Muscle layer of duodenum (tissue), 2 donors: ENCODE measurements around the gene LRP11.

Experiments
- H3K27ac ChIP-seq: one replicate; pipeline ENCODE4 v1.7.0; 2013; ENCODE audit warnings: mild to moderate bottlenecking, low read length
- H3K27me3 ChIP-seq: one replicate; pipeline ENCODE4 v1.7.0; 2013; ENCODE audit warnings: low read depth, mild to moderate bottlenecking, control low read depth, low read length
- H3K36me3 ChIP-seq, 2 donors: one replicate each; pipeline ENCODE4 v1.7.0; 2013; ENCODE audit warnings: low read length in 2 of 2, control low read depth in 1 of 2, mild to moderate bottlenecking in 1 of 2; ENCODE audit not compliant: insufficient read depth in 2 of 2, control insufficient read depth in 1 of 2
- H3K4me1 ChIP-seq, 2 donors: one replicate each; pipeline ENCODE4 v1.7.0; 2013; ENCODE audit warnings: low read length in 2 of 2, mild to moderate bottlenecking in 2 of 2, control low read depth in 1 of 2, moderate library complexity in 1 of 2; ENCODE audit not compliant: insufficient read depth in 2 of 2, control insufficient read depth in 1 of 2
- H3K4me3 ChIP-seq, 2 donors: one replicate each; pipeline ENCODE4 v1.7.0; 2013; ENCODE audit warnings: low read length in 2 of 2, low read depth in 1 of 2, mild to moderate bottlenecking in 1 of 2
- H3K9me3 ChIP-seq, 2 donors: one replicate each; pipeline ENCODE4 v1.7.0; 2013; ENCODE audit warnings: low read length in 2 of 2, control low read depth in 1 of 2, mild to moderate bottlenecking in 1 of 2; ENCODE audit not compliant: control insufficient read depth in 1 of 2
- donor health status: healthy.

The LRP11 gene

GRCh38 chr6:149905371-149905910 lies 41.3 kb upstream of the LRP11 start:
- Histone ChIP-seq H3K36me3 (no peaks in the 10 kb centered on the region), H3K9me3 (no peaks in the 10 kb centered on the region), H3K4me1 (no peaks in the 10 kb centered on the region), H3K4me3 (no peak overlapping the region), H3K27ac (no peak overlapping the region), H3K27me3 (no peaks in the 10 kb centered on the region)

- Histone ChIP-seq H3K4me3 (no peak overlapping the region), H3K4me1 (no peaks in the 10 kb centered on the region), H3K27me3 (no peaks in the 10 kb centered on the region), H3K27ac (no peak overlapping the region), H3K9me3 (no peaks in the 10 kb centered on the region), H3K36me3 (no peaks in the 10 kb centered on the region)
Observed at GRCh38 chr6:149904661-149905370, 40.7 kb upstream of the LRP11 start.

GRCh38 chr6:149903938-149904611 lies 39.9 kb upstream of the LRP11 start:
- no peak overlapping the region for H3K4me3 ChIP-seq

GRCh38 chr6:149901444-149902140 lies 37.4 kb upstream of the LRP11 start:
- Histone ChIP-seq H3K4me1 (peaks cover 7 to 11% of the 10 kb centered on the region in 2 donors), H3K9me3 (no peaks in the 10 kb centered on the region), H3K27ac (no peak overlapping the region), H3K36me3 (no peaks in the 10 kb centered on the region), H3K27me3 (no peaks in the 10 kb centered on the region), H3K4me3 (no peak overlapping the region)

More at GRCh38 chr6:149903938-149904611, 39.9 kb upstream of the LRP11 start:
- H3K36me3 ChIP-seq = no peaks in the 10 kb centered on the region
- no peaks in the 10 kb centered on the region for H3K9me3 ChIP-seq
- no peak overlapping the region for H3K27ac ChIP-seq
- no peaks in the 10 kb centered on the region for H3K27me3 ChIP-seq
- no peaks in the 10 kb centered on the region for H3K4me1 ChIP-seq

- H3K27me3 ChIP-seq = no peaks in the 10 kb centered on the region
- no peaks in the 10 kb centered on the region for H3K9me3 ChIP-seq
- no peak overlapping the region for H3K4me3 ChIP-seq
- no peaks in the 10 kb centered on the region for H3K36me3 ChIP-seq
- H3K4me1 ChIP-seq = peaks cover 14 to 19% of the 10 kb centered on the region in 2 donors
- no peak overlapping the region for H3K27ac ChIP-seq
Observed at GRCh38 chr6:149900620-149901443, 36.7 kb upstream of the LRP11 start.

- no peak overlapping the region for H3K4me3 ChIP-seq
- peaks cover 20 to 26% of the 10 kb centered on the region in 2 donors for H3K4me1 ChIP-seq
- H3K27ac ChIP-seq = no peak overlapping the region
- H3K9me3 ChIP-seq = no peaks in the 10 kb centered on the region
- H3K27me3 ChIP-seq = no peaks in the 10 kb centered on the region
- H3K36me3 ChIP-seq = no peaks in the 10 kb centered on the region
Observed at GRCh38 chr6:149899926-149900619, 35.9 kb upstream of the LRP11 start.

- H3K4me1 ChIP-seq = peaks cover 20 to 29% of the 10 kb centered on the region in 2 donors
- H3K9me3 ChIP-seq = no peaks in the 10 kb centered on the region
- H3K4me3 ChIP-seq = no peak overlapping the region
- no peak overlapping the region for H3K27ac ChIP-seq
- H3K36me3 ChIP-seq = no peaks in the 10 kb centered on the region
- no peaks in the 10 kb centered on the region for H3K27me3 ChIP-seq
Observed at GRCh38 chr6:149899486-149899885, 35.3 kb upstream of the LRP11 start.

GRCh38 chr6:149898966-149899365 lies 34.8 kb upstream of the LRP11 start:
- H3K4me1 ChIP-seq = peaks cover 20 to 29% of the 10 kb centered on the region in 2 donors
- H3K9me3 ChIP-seq = no peaks in the 10 kb centered on the region
- no peaks in the 10 kb centered on the region for H3K36me3 ChIP-seq
- no peaks in the 10 kb centered on the region for H3K27me3 ChIP-seq
- no peak overlapping the region for H3K27ac ChIP-seq
- H3K4me3 ChIP-seq = no peak overlapping the region

GRCh38 chr6:149897855-149898744 lies 33.9 kb upstream of the LRP11 start, which contains the start of gene RAET1E:
Gene RAET1E, minus strand, starts transcription at chr6:149898113. Its CDS starts 7,212 bp downstream, at chr6:149890901.
- H3K4me1 ChIP-seq = peaks cover 20 to 29% of the 10 kb centered on the region in 2 donors
- H3K9me3 ChIP-seq = no peaks in the 10 kb centered on the region
- peak within 1 kb of the TSS; percentile 47 to 51 for H3K4me3 ChIP-seq
- H3K27ac ChIP-seq = peak within 1 kb of the TSS; percentile 74
- no peaks in the 10 kb centered on the region for H3K36me3 ChIP-seq
- no peaks in the 10 kb centered on the region for H3K27me3 ChIP-seq
